Measurements from ENCODE around the gene IRAK2. TPM values are rescaled to one million over a fixed set of nuclear protein-coding genes. Genes with fewer than 3 reads are reported as not detected.

Gene IRAK2
- total RNA-seq, 2 donors from 2014 or later: 1.1 to 2.8 TPM

DNA sequence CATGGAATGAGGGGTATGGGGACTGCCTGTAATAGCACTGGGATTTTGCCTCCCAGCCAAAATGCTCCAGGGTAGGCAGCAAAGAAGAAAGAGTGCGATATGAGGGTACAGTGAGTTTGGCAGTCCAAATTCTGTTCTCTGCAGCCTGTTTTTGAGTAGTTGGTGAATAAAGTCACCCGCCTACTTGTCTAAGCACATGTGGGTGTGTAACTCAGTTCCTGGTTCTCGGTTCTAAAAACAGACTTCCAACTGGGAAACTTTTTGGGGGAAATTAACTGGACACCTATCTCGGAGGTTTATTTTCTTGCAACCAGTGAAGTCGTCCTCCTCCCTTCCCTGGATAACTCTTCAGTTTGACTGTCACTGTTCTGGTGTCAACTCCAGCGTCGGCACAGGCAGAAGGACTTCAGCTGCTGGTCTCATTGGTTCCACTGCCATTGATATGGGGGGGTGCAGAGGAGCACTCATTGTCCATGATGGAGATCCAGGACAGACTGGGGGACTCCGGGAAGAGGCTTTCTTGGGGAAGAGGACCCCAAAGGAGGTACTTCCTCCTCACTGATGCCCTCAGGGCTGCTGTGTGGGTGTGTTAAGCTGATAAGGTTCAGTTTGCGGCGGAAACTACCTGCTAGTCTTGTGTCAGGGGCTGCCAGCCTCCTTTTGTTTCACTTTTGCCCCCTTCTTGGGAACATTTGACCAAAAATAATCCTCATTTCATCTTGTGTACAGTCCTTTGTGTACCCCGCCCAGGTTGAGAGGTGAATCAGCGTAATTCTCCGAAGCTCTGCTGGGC is 114.9 kb downstream of the IRAK2 start:
- H3K9me3 ChIP-seq: no peaks in the 10 kb centered on the region
- no peak for DNase-seq (ENCODE audit: low spot score)
- H3K27ac ChIP-seq: no peak overlapping the region
- peaks cover 55% of the 10 kb centered on the region for H3K36me3 ChIP-seq
- TF ChIP-seq, protein P1, sequence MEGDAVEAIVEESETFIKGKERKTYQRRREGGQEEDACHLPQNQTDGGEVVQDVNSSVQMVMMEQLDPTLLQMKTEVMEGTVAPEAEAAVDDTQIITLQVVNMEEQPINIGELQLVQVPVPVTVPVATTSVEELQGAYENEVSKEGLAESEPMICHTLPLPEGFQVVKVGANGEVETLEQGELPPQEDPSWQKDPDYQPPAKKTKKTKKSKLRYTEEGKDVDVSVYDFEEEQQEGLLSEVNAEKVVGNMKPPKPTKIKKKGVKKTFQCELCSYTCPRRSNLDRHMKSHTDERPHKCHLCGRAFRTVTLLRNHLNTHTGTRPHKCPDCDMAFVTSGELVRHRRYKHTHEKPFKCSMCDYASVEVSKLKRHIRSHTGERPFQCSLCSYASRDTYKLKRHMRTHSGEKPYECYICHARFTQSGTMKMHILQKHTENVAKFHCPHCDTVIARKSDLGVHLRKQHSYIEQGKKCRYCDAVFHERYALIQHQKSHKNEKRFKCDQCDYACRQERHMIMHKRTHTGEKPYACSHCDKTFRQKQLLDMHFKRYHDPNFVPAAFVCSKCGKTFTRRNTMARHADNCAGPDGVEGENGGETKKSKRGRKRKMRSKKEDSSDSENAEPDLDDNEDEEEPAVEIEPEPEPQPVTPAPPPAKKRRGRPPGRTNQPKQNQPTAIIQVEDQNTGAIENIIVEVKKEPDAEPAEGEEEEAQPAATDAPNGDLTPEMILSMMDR (IDR thresholded peaks at IDR 0.05): no peak
- H3K4me1 ChIP-seq: peaks cover 0 to 5% of the 10 kb centered on the region in 2 donors
- no peak overlapping the region for H3K4me3 ChIP-seq
- H3K27me3 ChIP-seq: no peaks in the 10 kb centered on the region

DNA sequence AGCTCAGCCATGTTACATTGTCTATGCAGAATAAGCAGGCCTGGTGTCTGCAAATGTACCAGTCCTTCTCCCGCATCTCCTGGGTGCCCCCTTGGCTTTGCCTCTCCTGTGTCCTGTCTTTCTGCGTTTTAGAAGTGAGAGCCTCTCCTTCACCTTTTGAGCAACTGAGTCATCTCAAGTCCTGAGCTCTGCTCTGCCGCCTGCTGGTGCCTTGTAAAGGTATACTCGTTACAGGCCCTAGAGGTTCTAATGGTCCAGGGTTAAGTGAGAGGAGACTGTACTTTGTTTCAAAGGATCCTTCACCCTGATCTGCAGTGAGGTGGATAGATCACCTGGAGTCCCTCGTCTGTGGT is 115.4 kb downstream of the IRAK2 start:
- Histone ChIP-seq H3K27ac (no peak overlapping the region), H3K27me3 (no peaks in the 10 kb centered on the region), H3K36me3 (peaks cover 55% of the 10 kb centered on the region), H3K4me1 (peaks cover 0 to 5% of the 10 kb centered on the region in 2 donors), H3K4me3 (no peak overlapping the region), H3K9me3 (no peaks in the 10 kb centered on the region)
- TF ChIP-seq, protein P1 (IDR thresholded peaks at IDR 0.05): no peak
- DNase-seq (ENCODE audit: low spot score): no peak

DNA sequence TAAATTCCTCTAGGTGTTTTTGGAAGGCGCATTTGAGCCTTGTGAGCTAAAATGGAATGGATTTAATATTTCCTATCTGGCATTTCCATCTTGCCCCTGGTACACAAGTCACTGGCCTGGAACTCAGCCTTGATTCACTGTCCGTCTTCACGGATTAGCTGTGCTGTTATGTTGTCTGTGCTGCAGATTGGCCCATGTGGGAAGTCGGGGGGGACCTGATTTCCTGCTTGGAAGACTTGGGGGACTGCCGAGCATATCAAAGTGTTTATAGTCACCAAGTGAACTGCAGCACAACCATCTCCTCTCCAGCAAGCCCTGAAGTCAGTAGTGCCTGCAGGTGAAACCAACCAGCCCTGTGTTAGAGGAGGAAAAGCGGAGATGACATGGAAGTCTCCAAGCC is 115.9 kb downstream of the IRAK2 start:
- Histone ChIP-seq H3K9me3 (no peaks in the 10 kb centered on the region), H3K27me3 (no peaks in the 10 kb centered on the region), H3K27ac (no peak overlapping the region), H3K36me3 (peaks cover 55% of the 10 kb centered on the region), H3K4me3 (no peak overlapping the region), H3K4me1 (peaks cover 0 to 5% of the 10 kb centered on the region in 2 donors)
- DNase-seq (ENCODE audit: low spot score): no peak
- TF ChIP-seq, protein P1 (IDR thresholded peaks at IDR 0.05): no peak

DNA sequence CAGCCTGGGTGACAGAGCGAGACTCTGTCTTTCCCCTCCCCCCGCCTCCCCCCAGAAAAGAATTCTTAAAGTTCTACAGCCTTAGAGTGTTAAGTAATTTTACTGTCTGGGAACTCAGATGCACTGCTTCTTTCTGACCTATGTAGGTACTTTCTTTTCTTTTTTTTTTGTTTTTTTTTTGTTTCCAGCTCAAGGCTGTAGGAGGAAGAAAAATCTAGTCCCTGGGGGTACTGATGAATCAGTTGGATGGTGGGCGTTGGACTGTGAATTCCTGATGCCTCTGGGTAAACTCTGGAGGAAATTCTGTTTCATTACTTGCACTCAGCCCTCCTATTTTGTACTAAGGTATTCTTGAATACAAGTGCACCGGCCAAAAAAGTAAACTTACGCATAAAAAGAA is 117.2 kb downstream of the IRAK2 start:
- no peaks in the 10 kb centered on the region for H3K27me3 ChIP-seq
- H3K9me3 ChIP-seq: no peaks in the 10 kb centered on the region
- DNase-seq (ENCODE audit: low spot score): no peak
- no peak overlapping the region for H3K27ac ChIP-seq
- peaks cover 53% of the 10 kb centered on the region for H3K36me3 ChIP-seq
- TF ChIP-seq, protein P1 (IDR thresholded peaks at IDR 0.05): no peak
- peaks cover 0 to 5% of the 10 kb centered on the region in 2 donors for H3K4me1 ChIP-seq
- H3K4me3 ChIP-seq: no peak overlapping the region

GRCh38 chr3:10283638-10284037 is 118.9 kb downstream of the IRAK2 start:
- no peak overlapping the region for H3K4me3 ChIP-seq
- no peaks in the 10 kb centered on the region for H3K9me3 ChIP-seq
- H3K27ac ChIP-seq: no peak overlapping the region
- TF ChIP-seq, protein P1 (IDR thresholded peaks at IDR 0.05): no peak
- H3K27me3 ChIP-seq: no peaks in the 10 kb centered on the region
- peaks cover 0 to 5% of the 10 kb centered on the region in 2 donors for H3K4me1 ChIP-seq
- peaks cover 40% of the 10 kb centered on the region for H3K36me3 ChIP-seq
- no peak for DNase-seq (ENCODE audit: low spot score)

- H3K36me3 ChIP-seq: peaks cover 38% of the 10 kb centered on the region
These were observed 119.8 kb downstream of the IRAK2 start for GRCh38 chr3:10284496-10284895.

More at GRCh38 chr3:10284496-10284895, 119.8 kb downstream of the IRAK2 start:
- Histone ChIP-seq H3K27me3 (no peaks in the 10 kb centered on the region), H3K9me3 (no peaks in the 10 kb centered on the region), H3K4me1 (peaks cover 0 to 5% of the 10 kb centered on the region in 2 donors), H3K27ac (no peak overlapping the region), H3K4me3 (no peak overlapping the region)
- TF ChIP-seq, protein P1 (IDR thresholded peaks at IDR 0.05): no peak
- no peak for DNase-seq (ENCODE audit: low spot score)
